Stimulated activated CD8-positive, alpha-beta memory T cell treated with anti-CD3 and anti-CD28 coated beads, Interleukin-7, amount 100 ng/mL, for 48 hours (primary cell): ENCODE measurements around the gene NUAK2.

Experiments used
- DNase-seq, 2 donors: peaks; one replicate each; pipeline ENCODE4 v3.0.0-alpha.2; 2020; ENCODE audit warnings: low read depth in 1 of 2; ENCODE audit errors: extremely low read depth in 1 of 2

Gene NUAK2

DNA sequence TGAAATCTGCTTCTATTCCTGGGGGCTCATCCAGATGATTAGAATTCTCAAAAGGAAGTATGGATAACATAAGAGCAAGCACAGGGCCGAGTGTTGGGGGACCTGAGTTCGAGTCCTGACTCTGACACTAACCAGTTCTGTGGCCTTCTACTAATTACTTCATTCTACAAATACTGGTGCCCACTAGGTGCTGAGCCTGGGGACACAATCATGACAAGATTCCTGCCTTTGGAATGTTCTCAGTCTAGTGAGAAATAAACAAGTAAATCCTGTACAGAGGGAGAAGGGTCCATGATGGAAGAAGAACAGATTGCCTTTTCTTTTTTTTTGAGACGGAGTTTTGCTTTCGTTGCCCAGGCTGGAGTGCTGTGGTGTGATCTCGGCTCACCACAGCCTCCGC lies 2.2 kb upstream of the NUAK2 start:
- DNase-seq, result no peak

- no peak for DNase-seq
These were observed 376 bp upstream of the NUAK2 start for GRCh38 chr1:205321959-205322283.

- DNase-seq, result no peak
These were observed 2.2 kb downstream of the NUAK2 start for GRCh38 chr1:205319081-205320018.

DNA sequence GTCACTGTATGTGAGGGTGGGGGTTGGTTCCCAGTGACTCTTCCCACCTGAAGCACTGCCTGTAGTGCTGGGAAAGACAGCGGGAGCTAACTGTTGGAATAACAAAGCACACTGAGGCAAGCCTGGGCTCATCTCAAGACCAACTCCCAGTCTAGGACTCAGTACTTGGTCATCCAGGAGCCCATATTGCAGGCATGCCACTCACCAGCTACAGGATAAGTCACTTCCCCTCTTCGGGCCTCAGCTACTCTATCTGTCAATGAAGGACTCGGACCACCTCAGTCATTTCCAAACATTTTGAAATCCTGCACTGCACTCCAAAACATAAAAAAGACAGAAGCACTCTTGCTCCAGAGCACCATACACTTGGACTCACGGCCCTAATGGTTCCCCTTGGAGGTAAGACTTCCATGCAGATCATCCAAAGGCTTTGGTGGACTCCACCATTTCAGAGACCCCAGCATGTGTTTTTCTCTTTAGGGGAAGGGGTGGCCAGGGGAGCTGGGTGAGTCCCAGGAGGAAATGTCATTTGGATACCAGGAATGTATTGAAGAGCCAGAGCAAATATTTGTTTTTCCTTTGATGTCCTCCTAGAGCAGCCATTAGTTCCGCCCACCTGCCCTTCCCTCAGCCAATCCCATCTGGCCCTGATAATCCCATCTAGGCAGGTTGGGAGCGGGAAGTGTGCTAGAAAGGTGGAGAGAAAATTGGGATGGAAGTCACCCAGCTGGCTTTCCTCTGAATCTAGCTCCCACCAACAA lies 3.1 kb downstream of the NUAK2 start:
- DNase-seq, result no peak

DNA sequence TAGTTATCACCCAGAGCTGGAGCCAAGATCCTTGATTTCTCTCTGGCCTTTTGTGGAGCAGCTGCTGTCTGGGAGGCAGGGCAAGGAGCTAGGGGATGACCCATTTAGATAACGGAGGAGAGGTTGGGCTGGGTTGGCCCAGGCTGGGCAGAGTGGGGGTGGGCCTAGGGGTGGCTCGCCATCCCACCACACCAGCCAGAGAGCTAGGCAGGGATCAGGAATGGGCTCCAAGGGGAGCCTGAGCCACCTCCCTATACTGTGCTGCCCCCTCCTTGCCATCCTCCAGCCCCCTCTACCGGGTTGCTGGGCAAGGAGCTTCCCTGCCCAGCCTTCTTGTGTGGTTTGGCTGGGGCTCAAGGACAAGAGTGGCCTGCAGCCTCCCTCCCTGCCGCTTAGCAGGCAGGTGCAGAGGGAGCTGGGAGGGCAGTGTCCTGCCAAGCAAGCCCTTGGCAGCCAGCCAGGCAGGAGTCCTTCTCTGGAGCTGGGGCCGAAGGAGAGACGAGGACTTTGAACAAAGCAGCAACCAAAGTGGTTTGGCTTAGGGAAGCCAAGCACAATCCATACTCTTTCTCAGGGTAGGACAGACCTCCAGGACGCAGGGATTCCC lies 4.1 kb downstream of the NUAK2 start:
- no peak for DNase-seq

DNA sequence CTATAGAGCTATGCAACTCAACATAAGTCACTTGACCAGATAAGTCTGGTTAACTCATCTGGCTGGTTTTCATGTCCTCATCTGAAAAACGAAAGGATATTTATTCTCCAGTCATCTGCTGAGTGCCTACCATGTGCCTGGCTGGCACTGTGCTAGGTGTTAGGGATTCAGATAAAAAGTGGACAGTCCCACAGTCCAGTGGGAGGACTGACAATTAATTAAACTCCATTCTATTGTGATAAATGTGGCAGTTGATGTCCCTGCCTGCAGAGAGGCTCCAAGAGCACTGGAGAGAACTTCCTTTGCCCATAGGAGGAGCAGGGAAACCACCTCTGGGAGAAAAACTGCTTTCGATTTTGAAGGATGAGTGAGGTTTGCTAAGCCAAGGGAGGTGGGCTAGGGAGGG lies 5.4 kb downstream of the NUAK2 start:
- no peak for DNase-seq

DNA sequence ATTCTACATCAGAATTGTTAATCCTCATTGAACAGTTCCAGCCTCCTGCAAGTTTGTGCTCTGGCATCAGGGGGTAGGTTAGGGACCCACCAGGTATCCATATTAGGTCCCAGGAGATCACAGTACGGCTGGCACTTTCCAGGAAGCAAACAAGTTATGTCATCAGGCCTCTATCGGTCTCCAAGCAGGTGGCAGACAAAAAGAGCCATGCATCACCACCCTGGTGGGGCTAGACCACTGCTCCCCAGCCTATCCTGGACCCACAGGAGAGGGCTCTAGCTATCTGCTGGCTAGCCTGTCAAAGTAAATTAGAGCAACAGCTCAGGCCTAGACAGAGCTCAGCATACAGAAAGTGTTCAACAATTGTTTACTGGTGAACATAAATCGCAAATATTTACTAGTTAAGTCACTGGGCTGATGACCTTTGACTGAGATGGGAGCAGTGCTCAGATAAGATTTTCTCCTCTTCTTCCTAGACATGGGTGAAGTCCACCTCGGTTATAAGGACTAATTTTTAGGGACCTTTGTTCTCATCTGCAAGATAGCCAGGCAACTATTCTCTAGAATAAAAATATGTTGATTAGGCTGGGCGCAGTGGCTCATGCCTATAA lies 6.4 kb downstream of the NUAK2 start:
- DNase-seq, result no peak

- no peak for DNase-seq
These were observed 7.8 kb downstream of the NUAK2 start for GRCh38 chr1:205313563-205314308.

DNA sequence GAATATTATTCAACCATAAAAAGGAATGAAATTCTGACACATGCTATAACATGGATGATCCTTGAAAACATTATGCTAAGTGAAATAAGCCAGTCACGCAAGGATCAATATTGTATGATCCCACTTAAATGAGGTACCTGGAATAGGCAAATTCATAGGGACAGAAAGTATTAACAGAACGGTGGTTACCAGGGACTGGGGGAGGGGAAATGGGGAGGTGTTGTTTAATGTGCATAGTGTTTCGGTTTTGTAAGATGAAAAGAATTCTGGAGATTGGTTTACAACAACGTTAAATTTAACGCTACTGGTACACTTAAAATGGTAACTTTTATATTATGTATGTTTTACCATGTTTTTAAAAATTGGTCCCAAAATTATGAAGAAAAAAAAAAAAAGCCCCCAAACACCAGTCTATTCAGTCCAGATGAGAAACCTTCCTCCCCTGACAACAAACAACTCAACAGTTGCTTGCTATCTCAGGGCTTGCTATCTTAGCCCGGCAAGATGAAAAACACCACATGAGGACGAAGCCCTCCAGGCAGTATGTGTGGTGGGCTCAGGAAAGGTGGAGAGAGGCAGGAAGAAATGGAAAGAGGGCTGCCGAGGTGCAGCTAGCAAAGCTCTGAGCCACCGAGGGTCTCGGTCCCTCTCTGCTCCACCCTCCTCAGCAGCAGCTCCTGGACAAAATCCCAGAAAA lies 8.5 kb downstream of the NUAK2 start:
- no peak for DNase-seq

GRCh38 chr1:205310976-205311704 lies 10.4 kb downstream of the NUAK2 start:
- DNase-seq, result no peak

GRCh38 chr1:205309741-205310140 lies 11.8 kb downstream of the NUAK2 start:
- no peak for DNase-seq

DNA sequence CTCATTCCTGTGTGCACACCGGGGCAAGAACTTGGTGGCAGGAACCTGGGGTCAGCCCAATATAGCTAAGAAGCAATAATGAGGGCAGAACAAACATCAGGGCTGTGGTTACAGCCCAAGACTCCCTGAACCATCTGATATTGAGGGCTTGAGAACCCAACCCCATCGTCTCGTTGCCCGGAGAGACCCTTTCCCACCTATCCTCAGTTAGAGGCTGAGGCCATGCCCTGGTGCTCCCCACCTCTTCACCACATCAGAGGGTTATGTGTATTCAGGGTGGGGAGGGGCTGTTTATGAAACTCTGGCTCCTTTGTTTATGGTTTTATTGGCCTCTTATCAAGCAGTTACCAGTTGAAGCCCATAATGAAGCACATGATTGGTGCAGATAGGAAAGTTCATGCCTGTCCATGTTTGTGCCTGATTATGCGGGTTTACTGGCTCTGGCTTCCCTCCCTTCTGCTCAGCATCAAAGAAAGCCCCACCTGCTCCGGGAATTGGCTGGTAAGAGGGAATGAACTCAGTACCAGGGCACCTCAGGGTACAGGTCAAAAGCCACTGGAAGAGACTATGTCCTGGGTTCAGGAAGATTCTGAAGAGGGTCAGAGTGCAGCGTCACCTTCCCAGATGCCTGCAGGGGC lies 14.5 kb downstream of the NUAK2 start:
- DNase-seq, result no peak

GRCh38 chr1:205304695-205305070 lies 16.9 kb downstream of the NUAK2 start:
- no peak for DNase-seq

GRCh38 chr1:205304046-205304694 lies 17.4 kb downstream of the NUAK2 start:
- DNase-seq, result no peak

- no peak for DNase-seq
These were observed 18.2 kb downstream of the NUAK2 start for GRCh38 chr1:205303247-205303888.

- no peak for DNase-seq
These were observed 19.5 kb downstream of the NUAK2 start for GRCh38 chr1:205301842-205302588.

DNA sequence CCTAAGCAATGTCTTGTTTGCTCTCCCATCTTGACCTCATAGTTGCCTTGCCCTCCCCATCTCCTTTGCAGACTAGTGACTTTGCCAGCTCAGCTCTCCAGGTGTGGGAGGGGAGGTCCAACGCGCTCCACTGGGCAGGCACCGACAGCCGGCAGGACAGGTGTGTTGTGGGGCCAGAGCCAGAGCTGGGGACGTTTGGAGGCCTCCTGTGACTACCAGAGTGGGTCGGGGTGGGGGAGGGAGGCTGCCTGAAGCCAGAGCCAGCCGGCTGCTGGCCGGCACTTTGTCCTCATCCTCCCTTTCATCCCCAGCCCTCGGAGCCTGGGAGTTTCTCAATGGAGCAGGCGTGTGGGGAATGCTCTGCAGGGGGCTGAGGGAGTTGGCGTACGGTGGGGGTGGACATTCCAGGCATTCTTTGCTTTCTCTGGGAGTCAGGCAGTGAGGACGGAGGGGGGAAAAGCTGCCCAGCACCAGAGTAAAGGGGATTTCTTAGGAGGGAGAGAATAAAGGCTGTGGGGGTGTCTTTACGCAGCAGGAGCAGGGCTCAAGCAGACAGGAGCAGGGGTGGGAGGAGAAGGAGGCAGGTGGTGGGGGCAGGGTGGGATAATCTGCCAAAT lies 20.2 kb downstream of the NUAK2 start:
- no peak for DNase-seq
